ENCODE measurements around the gene AP2B1.

The AP2B1 gene

DNA sequence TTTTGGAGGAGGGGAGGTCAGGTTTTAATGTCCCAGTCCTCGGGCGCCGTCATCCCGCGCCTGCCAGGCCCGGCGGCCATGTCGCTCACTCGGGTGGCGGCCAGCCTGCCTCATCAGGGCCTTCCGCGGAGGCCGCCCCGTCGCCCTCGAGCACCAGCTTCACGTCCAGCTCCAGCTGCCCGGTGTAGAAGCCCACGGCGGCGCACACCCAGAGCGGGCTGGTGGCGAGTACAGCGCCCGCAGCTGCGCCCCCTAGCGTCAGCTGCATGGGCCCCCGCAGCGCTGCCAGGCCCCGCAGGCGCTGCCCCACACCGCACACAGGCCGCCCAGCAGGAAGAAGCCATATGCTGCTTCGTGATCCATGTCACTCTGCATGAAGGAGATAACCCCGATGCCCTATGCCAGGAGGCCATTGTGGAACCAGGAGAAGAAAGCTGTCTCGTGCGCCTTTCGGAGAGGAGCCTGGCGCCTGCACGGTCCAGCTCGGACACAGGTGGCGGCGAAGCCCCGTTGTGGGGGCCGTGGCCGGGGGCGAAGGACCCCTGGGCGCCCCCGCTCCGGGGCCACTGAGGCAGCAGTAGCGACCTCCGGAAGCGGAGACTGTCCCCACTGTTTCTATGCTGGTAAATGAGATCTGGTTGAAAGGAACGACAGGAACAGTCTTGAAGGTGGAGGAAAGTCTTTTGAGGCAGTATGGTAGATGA, 9.6 kb downstream of the AP2B1 start:
- H2BK5ac ChIP-seq (ENCODE audit: low read depth, low read length, poor library complexity) = no peak overlapping the region
- H2AK5ac ChIP-seq (ENCODE audit: low read length) = no peak overlapping the region
- H4K91ac ChIP-seq (ENCODE audit: low read depth, low read length) = no peak overlapping the region
- peaks cover 21 to 25% of the 10 kb centered on the region in 2 experiments for H3K36me3 ChIP-seq (ENCODE audit: control insufficient read depth in 1 of 2, insufficient read depth in 2 of 2, low read length in 2 of 2)
- WGBS (ENCODE audit: extremely low coverage, insufficient coverage, insufficient read length) = no CpG with 5 or more reads among the region's 54 CpGs
- peak in 1 of 2 donors; percentile 33 for DNase-seq
- no peaks in the 10 kb centered on the region for H3K79me1 ChIP-seq (ENCODE audit: low read length)
- no peak overlapping the region for H3K4me2 ChIP-seq (ENCODE audit: low read length)
- no peak overlapping the region for H3K4ac ChIP-seq (ENCODE audit: low read depth, low read length)
- no peak overlapping the region for H3K27ac ChIP-seq (ENCODE audit: low read depth, low read length)
- no peak overlapping the region for H3K14ac ChIP-seq (ENCODE audit: low read length)
- peaks cover 0 to 2% of the 10 kb centered on the region in 2 experiments for H3K4me1 ChIP-seq (ENCODE audit: control insufficient read depth in 1 of 2, insufficient read depth in 2 of 2, low read length in 2 of 2)
- H2AFZ ChIP-seq (ENCODE audit: insufficient read depth, low read length, poor library complexity) = no peak overlapping the region
- no peak overlapping the region for H2BK12ac ChIP-seq (ENCODE audit: low read length)
- H4K12ac ChIP-seq (ENCODE audit: low read depth, low read length) = no peak overlapping the region
- H3K9ac ChIP-seq (ENCODE audit: low read length) = no peak overlapping the region
- H2BK120ac ChIP-seq (ENCODE audit: insufficient read depth, low read length, poor library complexity) = no peak overlapping the region
- peak overlapping the region; percentile 56 for H3K18ac ChIP-seq (ENCODE audit: low read length)
- no peak overlapping the region for H3K23ac ChIP-seq (ENCODE audit: low read length)
- H3K27me3 ChIP-seq (ENCODE audit: insufficient read depth, low read length) = no peaks in the 10 kb centered on the region
- no peaks in the 10 kb centered on the region for H3K79me2 ChIP-seq (ENCODE audit: control insufficient read depth, insufficient read depth, low read length, poor library complexity)
- no peaks in the 10 kb centered on the region for H3K9me3 ChIP-seq (ENCODE audit: insufficient read depth, low read depth, low read length)
- peak overlapping the region; percentile 29 for H4K8ac ChIP-seq (ENCODE audit: low read depth, low read length)
- no peak overlapping the region for H3K4me3 ChIP-seq (ENCODE audit: low read depth, low read length)

DNA sequence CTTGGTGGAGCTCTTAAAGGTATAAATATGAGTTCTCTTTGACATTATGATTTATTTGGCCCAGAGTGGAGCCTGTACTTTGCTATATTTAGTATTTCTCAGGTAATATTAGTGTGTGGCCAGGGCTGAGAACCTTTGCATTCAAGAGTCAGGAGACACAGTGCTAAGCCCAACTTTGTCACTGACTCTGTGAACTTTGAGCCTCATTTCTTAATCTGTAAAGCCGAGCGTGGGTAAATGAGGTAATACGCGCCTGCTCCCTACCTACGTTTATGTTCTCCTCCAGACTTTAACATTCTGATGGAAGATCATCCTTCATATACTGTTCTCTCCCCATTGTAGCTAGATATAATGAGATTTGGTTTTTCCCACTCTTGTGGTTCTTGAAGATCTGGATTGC, 10.5 kb downstream of the AP2B1 start:
- H3K18ac ChIP-seq (ENCODE audit: low read length) = no peak overlapping the region
- peaks cover 19 to 24% of the 10 kb centered on the region in 2 experiments for H3K36me3 ChIP-seq (ENCODE audit: control insufficient read depth in 1 of 2, insufficient read depth in 2 of 2, low read length in 2 of 2)
- H4K12ac ChIP-seq (ENCODE audit: low read depth, low read length) = no peak overlapping the region
- no peak overlapping the region for H3K4me2 ChIP-seq (ENCODE audit: low read length)
- H3K4ac ChIP-seq (ENCODE audit: low read depth, low read length) = no peak overlapping the region
- no peak overlapping the region for H3K14ac ChIP-seq (ENCODE audit: low read length)
- no peak for DNase-seq
- no peaks in the 10 kb centered on the region for H3K9me3 ChIP-seq (ENCODE audit: insufficient read depth, low read depth, low read length)
- no peak overlapping the region for H2BK5ac ChIP-seq (ENCODE audit: low read depth, low read length, poor library complexity)
- WGBS (ENCODE audit: extremely low coverage, insufficient coverage, insufficient read length) = no CpG with 5 or more reads among the region's 5 CpGs
- no peak overlapping the region for H3K4me3 ChIP-seq (ENCODE audit: low read depth, low read length)
- no peaks in the 10 kb centered on the region for H3K79me1 ChIP-seq (ENCODE audit: low read length)
- H3K27ac ChIP-seq (ENCODE audit: low read depth, low read length) = no peak overlapping the region
- H4K91ac ChIP-seq (ENCODE audit: low read depth, low read length) = no peak overlapping the region
- H3K27me3 ChIP-seq (ENCODE audit: insufficient read depth, low read length) = no peaks in the 10 kb centered on the region
- no peak overlapping the region for H2BK120ac ChIP-seq (ENCODE audit: insufficient read depth, low read length, poor library complexity)
- H2AFZ ChIP-seq (ENCODE audit: insufficient read depth, low read length, poor library complexity) = no peak overlapping the region
- H3K23ac ChIP-seq (ENCODE audit: low read length) = no peak overlapping the region
- H3K79me2 ChIP-seq (ENCODE audit: control insufficient read depth, insufficient read depth, low read length, poor library complexity) = no peaks in the 10 kb centered on the region
- peaks cover 0 to 2% of the 10 kb centered on the region in 2 experiments for H3K4me1 ChIP-seq (ENCODE audit: control insufficient read depth in 1 of 2, insufficient read depth in 2 of 2, low read length in 2 of 2)
- no peak overlapping the region for H3K9ac ChIP-seq (ENCODE audit: low read length)
- no peak overlapping the region for H4K8ac ChIP-seq (ENCODE audit: low read depth, low read length)
- no peak overlapping the region for H2BK12ac ChIP-seq (ENCODE audit: low read length)
- H2AK5ac ChIP-seq (ENCODE audit: low read length) = no peak overlapping the region

DNA sequence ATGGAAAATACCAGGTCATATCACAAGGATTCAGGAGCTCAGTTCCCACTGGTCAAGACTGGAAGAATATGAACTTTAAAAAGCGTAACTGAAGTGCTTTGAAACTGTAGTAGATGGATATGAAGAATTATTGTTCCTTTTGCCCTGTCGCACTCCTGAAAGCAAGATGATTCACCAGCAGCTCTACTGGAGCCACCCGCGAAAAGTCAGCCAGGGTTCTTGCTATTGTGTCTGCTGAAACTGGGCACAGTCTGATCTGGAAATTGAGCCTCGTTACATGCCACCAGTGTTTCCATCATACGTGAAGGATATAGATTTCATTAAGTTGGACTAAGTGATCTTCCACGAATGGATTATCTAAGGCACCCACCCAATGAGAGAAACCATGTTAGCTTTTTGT, 16.6 kb downstream of the AP2B1 start:
- H3K18ac ChIP-seq (ENCODE audit: low read length) = no peak overlapping the region
- H3K27me3 ChIP-seq (ENCODE audit: insufficient read depth, low read length) = no peaks in the 10 kb centered on the region
- H2BK5ac ChIP-seq (ENCODE audit: low read depth, low read length, poor library complexity) = no peak overlapping the region
- H3K79me1 ChIP-seq (ENCODE audit: low read length) = no peaks in the 10 kb centered on the region
- no peak overlapping the region for H2AK5ac ChIP-seq (ENCODE audit: low read length)
- H3K4me1 ChIP-seq (ENCODE audit: control insufficient read depth in 1 of 2, insufficient read depth in 2 of 2, low read length in 2 of 2) = no peaks in the 10 kb centered on the region
- H3K4me3 ChIP-seq (ENCODE audit: low read depth, low read length) = no peak overlapping the region
- no peak overlapping the region for H2AFZ ChIP-seq (ENCODE audit: insufficient read depth, low read length, poor library complexity)
- H3K36me3 ChIP-seq (ENCODE audit: control insufficient read depth in 1 of 2, insufficient read depth in 2 of 2, low read length in 2 of 2) = peaks cover 18 to 24% of the 10 kb centered on the region in 2 experiments
- no peak overlapping the region for H4K8ac ChIP-seq (ENCODE audit: low read depth, low read length)
- DNase-seq = no peak
- WGBS (ENCODE audit: extremely low coverage, insufficient coverage, insufficient read length) = no CpG with 5 or more reads among the region's 7 CpGs
- no peak overlapping the region for H3K4ac ChIP-seq (ENCODE audit: low read depth, low read length)
- no peak overlapping the region for H3K23ac ChIP-seq (ENCODE audit: low read length)
- no peak overlapping the region for H3K4me2 ChIP-seq (ENCODE audit: low read length)
- no peak overlapping the region for H2BK12ac ChIP-seq (ENCODE audit: low read length)
- H2BK120ac ChIP-seq (ENCODE audit: insufficient read depth, low read length, poor library complexity) = no peak overlapping the region
- H4K12ac ChIP-seq (ENCODE audit: low read depth, low read length) = no peak overlapping the region
- H3K9me3 ChIP-seq (ENCODE audit: insufficient read depth, low read depth, low read length) = no peaks in the 10 kb centered on the region
- H3K79me2 ChIP-seq (ENCODE audit: control insufficient read depth, insufficient read depth, low read length, poor library complexity) = no peaks in the 10 kb centered on the region
- no peak overlapping the region for H3K14ac ChIP-seq (ENCODE audit: low read length)
- no peak overlapping the region for H3K9ac ChIP-seq (ENCODE audit: low read length)
- no peak overlapping the region for H3K27ac ChIP-seq (ENCODE audit: low read depth, low read length)
- H4K91ac ChIP-seq (ENCODE audit: low read depth, low read length) = no peak overlapping the region

DNA sequence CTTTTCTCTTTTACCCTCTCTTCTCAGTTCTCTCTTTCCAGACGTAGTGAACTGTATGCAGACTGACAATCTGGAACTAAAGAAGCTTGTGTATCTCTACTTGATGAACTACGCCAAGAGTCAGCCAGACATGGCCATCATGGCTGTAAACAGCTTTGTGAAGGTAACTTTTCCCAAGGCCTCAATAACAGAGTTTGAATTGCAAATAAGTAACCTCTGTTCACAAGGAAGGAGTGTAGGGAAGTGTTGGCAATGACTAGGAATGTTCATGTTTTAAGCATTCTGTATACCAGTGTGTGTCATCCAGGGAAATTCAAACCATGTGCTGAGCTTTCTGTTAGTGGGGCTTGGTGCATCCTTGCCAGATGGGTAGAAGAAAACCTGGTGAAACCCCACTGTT, 18.6 kb downstream of the AP2B1 start:
- Histone ChIP-seq H3K4me2 (ENCODE audit: low read length) (no peak overlapping the region), H3K18ac (ENCODE audit: low read length) (no peak overlapping the region), H3K27me3 (ENCODE audit: insufficient read depth, low read length) (no peaks in the 10 kb centered on the region), H3K79me1 (ENCODE audit: low read length) (no peaks in the 10 kb centered on the region), H4K91ac (ENCODE audit: low read depth, low read length) (no peak overlapping the region), H2AFZ (ENCODE audit: insufficient read depth, low read length, poor library complexity) (no peak overlapping the region), H3K36me3 (ENCODE audit: control insufficient read depth in 1 of 2, insufficient read depth in 2 of 2, low read length in 2 of 2) (peaks cover 22 to 31% of the 10 kb centered on the region in 2 experiments), H2BK12ac (ENCODE audit: low read length) (no peak overlapping the region), H2BK5ac (ENCODE audit: low read depth, low read length, poor library complexity) (no peak overlapping the region), H4K12ac (ENCODE audit: low read depth, low read length) (no peak overlapping the region), H3K23ac (ENCODE audit: low read length) (no peak overlapping the region), H4K8ac (ENCODE audit: low read depth, low read length) (no peak overlapping the region), H3K4me3 (ENCODE audit: low read depth, low read length) (no peak overlapping the region), H3K4me1 (ENCODE audit: control insufficient read depth in 1 of 2, insufficient read depth in 2 of 2, low read length in 2 of 2) (no peaks in the 10 kb centered on the region), H3K9me3 (ENCODE audit: insufficient read depth, low read depth, low read length) (no peaks in the 10 kb centered on the region), H3K79me2 (ENCODE audit: control insufficient read depth, insufficient read depth, low read length, poor library complexity) (no peaks in the 10 kb centered on the region), H3K9ac (ENCODE audit: low read length) (no peak overlapping the region), H2BK120ac (ENCODE audit: insufficient read depth, low read length, poor library complexity) (no peak overlapping the region), H2AK5ac (ENCODE audit: low read length) (no peak overlapping the region), H3K4ac (ENCODE audit: low read depth, low read length) (no peak overlapping the region), H3K27ac (ENCODE audit: low read depth, low read length) (no peak overlapping the region), H3K14ac (ENCODE audit: low read length) (no peak overlapping the region)
- no peak for DNase-seq
- WGBS (ENCODE audit: extremely low coverage, insufficient coverage, insufficient read length) = no CpG with 5 or more reads among the region's 2 CpGs

Measured in trophoblast cell (in vitro differentiated cells and primary cell).